NCI-H1105 treated with DMSO at 0.1 percent for 48 hours (cell line): ENCODE results near the gene RPF1.
A peak's percentile ranks its signal among the peaks of the same experiment; 100 is the strongest.
"Not testable (repeated sequence)": the region's sequence is repeated elsewhere in the genome, so short reads cannot be mapped to it uniquely, and the experiment has no call there.

Experiments used
- DNase-seq: peaks from one replicate; lab custom pipeline; 2025; lab: John Stamatoyannopoulos, UW

Gene RPF1, protein sequence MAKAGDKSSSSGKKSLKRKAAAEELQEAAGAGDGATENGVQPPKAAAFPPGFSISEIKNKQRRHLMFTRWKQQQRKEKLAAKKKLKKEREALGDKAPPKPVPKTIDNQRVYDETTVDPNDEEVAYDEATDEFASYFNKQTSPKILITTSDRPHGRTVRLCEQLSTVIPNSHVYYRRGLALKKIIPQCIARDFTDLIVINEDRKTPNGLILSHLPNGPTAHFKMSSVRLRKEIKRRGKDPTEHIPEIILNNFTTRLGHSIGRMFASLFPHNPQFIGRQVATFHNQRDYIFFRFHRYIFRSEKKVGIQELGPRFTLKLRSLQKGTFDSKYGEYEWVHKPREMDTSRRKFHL

DNA sequence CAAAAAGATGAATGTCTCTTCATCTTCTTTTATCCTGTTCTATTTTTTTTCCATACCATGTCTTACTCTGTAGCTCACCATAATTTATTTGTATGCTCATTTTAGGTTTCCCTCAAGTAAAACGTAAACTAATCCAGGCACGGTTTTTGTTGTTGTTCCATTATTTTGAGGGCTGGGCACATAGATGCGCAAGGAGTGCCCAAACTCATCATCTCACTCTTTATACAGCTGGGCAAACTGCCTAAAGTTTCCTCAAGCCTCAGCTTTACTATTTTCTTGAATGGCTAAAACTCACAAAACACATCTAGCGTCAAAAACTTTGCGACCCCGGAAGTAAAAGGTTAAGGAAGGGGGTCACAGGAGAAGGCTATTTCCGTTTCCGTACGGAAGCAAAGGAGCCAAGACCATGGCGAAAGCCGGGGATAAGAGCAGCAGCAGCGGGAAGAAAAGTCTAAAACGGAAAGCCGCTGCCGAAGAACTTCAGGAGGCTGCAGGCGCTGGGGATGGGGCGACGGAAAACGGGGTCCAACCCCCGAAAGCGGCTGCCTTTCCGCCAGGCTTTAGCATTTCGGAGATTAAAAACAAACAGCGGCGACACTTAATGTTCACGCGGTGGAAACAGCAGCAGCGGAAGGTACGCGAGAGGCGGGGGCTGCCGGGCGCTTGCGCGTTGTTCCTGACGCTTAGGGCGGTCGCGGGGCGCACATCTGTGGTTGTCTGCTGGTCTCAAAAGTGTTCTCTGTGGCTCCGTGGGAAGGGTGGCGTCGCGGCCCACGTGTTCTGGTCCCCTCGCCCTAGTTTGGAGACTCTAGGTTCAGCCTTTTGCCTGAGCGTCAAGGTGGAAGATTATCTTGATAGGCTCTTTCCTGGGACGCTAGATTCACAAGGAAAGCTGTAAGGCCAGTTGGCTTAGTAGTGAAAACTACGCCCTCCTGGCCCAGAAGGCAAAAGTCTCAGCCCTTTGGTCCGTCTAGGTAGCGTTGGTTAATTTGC, at the start of gene RPF1:
Gene RPF1, plus strand, starts transcription at position 391 of the 993 bp plus-strand sequence. Its CDS starts 16 bp downstream, at position 407.
- peak; percentile 89 for DNase-seq

- DNase-seq = no peak
Observed at GRCh38 chr1:84430546-84430945, 48.5 kb upstream of the RPF1 start.

DNA sequence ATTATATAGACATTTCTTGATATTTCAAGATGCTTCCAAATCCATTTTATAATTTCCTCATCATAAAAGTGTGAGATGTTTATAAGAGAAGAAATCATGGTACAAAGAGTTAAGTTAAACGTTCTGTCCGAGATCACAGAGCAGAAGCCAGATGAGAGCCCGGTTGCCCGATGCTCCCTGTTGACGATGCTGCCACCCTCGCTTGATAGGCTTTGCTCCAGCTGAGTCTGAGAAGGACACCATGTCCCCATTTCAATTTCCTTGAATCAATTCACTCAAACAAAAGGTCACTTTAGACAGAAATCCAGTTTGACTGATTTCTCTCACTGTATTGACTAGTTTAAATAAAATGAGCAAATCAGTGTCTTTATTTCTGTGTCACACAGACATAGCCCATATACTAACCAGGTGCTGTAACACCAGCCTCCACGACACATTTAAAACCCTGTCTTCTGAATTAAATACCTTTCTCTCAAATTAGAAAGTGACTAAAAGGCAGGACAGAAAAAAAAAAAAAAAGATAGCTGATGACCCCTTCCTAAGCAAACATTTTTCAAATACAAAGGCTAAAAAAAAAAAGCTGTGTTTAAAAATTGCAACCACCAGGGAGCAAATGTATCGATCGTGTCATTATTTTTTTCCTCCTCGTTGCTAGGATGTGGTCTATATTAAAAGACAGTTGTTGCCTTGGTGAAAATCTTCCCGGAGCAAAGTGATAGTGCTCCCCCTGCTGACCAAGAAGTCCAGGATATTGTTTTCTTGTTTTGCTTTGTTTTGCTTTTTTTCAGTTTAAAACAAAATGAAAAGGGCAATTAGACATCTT, 45.6 kb upstream of the RPF1 start:
- DNase-seq = peak; percentile 77

- DNase-seq = no peak
Observed at GRCh38 chr1:84434081-84434769, 44.8 kb upstream of the RPF1 start.

- no peak for DNase-seq
Observed at GRCh38 chr1:84434801-84435549, 44.1 kb upstream of the RPF1 start.

DNA sequence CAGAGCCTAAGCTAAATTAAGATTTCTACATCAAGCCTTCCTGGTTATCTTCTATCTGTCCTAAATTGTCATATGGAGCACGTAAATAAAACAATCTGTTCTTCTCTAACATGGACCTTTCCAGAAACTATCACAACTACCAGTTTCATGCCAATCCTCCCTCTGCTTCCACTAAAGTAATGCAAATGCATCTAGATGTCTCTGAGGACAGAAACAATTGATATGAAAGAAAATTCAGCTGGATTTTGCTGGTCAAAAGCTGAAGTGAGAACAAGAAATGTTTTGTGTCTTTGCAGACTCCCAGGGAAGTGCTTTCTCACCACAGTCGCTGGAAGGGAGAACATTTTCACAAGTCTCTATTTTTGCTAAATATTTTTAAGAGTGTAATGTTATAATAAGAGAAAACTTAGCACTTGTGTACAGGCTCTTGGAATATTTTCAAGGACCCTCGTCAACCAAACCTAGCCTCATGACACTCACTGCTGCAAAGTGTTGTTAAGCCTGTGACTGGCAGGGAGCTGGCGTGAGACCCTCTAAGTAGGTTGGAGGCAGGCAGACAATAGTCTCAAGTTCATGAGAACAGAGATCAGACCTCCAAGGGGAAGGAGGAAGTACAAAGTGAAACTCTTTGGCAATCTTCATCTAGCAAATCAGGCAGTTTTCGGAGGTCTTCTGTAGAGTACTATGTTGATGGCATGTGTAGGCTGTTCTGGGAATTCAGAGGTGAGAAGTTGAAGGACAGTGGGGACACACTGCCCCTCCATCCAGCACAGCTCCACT, 42.0 kb upstream of the RPF1 start:
- DNase-seq = no peak

DNA sequence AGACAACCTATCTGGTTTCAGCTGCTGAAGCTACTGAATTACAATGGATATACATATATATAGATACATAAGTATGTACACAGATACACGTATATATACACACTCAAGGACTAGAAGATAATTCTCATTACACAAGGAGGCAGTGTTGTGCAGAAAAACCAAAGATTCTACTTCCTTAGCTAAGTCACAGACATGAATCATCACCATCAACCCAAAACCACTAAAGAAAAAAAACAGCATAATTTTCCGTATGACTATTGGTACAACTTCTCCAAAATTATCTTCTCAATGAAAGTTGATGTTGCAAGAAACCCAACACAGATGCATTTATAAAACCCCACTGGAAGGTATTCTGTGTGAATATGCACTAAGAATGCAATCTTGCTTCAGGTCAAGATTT, 36.8 kb upstream of the RPF1 start:
- DNase-seq = peak; percentile 45

GRCh38 chr1:84442747-84443646, 36.1 kb upstream of the RPF1 start:
- DNase-seq = not testable (repeated sequence)

DNA sequence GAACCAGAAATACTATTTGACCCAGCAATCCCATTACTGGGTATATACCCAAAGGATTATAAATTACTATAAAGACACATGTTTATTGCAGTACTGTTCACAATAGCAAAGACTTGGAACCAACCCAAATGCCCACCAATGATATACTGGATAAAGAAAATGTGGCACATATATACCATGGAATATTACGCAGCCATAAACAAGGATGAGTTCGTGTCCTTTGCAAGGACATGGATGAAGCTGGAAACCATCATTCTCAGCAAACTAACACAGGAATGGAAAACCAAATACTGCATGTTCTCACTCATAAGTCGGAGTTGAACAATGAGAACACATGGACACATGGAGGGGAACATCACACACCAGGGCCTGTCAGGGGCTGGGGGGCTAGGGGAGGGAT, 30.4 kb upstream of the RPF1 start:
- not testable (repeated sequence) for DNase-seq

DNA sequence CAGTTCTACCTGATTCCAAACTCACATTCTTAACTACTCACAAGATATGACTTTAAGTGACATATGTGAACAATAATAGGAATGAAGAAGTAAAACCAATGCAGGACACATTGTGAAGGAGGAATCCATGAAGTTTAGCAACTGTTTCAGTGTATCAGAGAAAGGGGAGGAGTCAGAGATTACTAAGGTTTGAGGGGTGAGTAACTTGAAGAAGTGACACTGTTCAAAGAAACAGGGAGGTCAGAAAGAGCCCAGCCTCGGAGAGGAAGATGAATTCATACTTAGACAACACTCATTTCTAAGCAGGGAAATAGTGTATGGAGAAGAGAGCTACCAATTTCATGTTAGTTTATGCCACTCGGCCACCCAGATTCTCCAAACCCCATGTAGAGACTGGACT, 28.2 kb upstream of the RPF1 start:
- DNase-seq = no peak

- DNase-seq = no peak
Observed at GRCh38 chr1:84452436-84452835, 26.6 kb upstream of the RPF1 start.

DNA sequence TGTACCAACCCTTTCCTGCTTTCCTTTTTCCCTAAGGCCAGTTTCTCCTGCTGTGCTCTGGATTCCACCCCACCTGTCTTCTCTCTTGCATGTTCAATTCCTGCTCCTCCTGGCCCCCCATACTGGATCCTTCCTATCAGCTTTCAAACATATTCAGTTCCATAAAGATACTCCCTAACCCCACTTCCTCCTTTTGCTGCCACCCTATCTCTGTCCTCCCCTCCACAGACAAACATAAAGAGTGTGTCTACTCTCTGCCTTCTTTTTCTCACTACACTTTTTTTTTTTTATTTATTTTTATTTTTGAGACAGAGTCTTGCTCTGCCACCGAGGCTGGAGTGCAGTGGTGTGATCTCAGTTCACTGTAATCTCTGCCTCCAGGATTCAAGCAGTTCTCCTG, 16.9 kb upstream of the RPF1 start:
- DNase-seq = no peak

DNA sequence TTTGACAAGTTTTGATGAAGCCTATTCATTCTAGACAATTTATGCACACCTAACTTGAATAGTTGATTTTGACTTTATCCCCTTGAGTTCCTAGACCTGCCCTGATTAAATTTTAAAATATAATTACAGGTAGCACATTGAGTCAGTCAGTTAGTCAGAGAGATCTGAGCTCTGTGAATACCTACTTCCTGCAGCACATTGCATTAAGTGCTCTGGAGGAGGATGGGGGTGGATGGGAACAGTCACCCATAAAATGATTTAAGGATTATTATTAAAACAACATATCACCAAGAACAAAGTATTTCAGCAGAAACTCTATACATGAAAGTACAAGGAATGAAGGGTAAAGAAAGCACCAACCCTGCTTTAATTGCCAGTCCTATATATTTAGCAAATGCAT, 11.8 kb upstream of the RPF1 start:
- DNase-seq = no peak

DNA sequence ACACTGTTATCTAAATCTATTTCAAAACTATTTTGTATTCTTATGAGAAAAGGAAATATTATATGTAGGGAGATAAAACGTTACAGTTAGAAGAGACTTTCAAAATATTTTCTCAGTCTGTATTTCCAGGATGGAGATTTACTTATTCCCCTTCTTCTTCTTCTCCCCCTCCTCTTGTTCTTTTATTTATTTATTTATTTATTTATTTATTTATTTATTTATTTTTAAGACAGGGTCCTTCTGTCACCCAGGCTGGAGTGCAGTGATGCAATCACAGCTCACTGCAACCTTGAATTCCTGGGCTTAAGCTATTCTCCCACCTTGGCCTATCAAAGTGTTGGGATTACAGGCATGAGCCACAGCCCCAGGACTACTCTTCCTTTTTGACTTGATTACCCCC, 2.8 kb upstream of the RPF1 start:
- DNase-seq = no peak

- DNase-seq = peak; percentile 34
Observed at GRCh38 chr1:84479998-84480397, 932 bp downstream of the RPF1 start.

DNA sequence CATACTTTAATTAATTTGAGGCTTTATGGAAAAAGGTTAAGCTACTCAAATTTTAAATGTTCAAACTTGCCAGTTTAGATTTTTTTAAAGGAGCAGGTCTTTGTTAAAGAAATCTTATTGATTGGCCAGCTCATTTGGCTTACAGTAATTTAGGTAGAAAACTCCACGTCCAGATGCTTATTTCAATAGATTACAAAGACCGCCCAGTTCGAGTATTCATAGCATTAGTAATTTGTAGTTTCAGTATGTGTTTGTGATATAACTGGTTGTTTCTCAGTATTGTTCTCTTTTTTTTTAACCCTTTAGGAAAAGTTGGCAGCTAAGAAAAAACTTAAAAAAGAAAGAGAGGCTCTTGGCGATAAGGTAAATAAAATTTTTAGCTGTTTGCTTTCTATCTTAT, 1.6 kb downstream of the RPF1 start:
- DNase-seq = no peak

DNA sequence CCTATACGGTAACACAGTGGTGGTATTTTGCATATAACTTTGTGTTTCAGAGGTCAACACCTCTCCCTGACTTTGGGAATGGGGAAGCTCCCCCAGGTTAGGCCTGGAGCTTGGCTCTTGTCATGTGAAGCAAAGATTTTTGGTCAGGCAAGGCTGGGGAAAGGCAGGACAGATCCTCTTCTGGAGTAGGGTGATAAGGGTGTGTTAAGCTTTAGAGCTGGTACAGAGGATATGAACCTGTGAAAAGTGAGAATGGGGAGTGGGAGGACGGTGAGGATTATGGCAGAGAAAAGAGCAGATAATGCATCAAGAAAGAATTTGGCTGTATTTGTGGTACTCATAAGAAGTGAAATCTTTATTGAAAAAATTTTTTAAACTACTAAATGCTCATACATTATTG, 2.3 kb downstream of the RPF1 start:
- no peak for DNase-seq

DNA sequence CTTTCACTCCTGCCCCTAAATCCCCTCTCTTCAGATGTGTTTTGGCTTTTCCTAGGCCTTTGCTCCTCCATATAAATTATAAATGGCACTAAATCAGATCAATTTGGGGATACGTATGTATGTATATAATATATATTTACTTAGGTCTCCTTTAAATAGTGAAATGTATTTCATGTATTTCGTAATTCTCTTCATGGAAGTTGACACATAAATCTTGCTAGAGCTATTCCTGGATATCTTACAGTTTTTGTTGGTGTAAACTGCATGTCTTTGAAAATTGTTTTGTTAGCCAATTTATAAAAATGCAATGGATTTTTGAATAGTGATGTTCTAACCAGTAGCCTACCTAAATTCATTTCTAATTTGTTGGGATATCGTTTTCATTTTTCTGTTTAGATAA, 9.0 kb downstream of the RPF1 start:
- DNase-seq = no peak

- no peak for DNase-seq
Observed at GRCh38 chr1:84489766-84490165, 10.7 kb downstream of the RPF1 start.
